Panc1 (cell line): ENCODE measurements around the gene ADD1.

Experiments used
- CTCF ChIP-seq: fragments of 450-650 bp; IDR thresholded peaks from 2 replicates; pipeline ENCODE4 v1.5.1; 2017; ENCODE audit warnings: mild to moderate bottlenecking
- POLR2AphosphoS5 ChIP-seq: IDR thresholded peaks from 2 replicates; pipeline ENCODE4 v1.6.1; 2012; ENCODE audit warnings: mild to moderate bottlenecking, low read depth, low read length, moderate library complexity
- REST ChIP-seq, 2 experiments: IDR thresholded peaks; 2 replicates each; pipeline ENCODE4 v1.6.1; 2011 to 2012; ENCODE audit warnings: low read depth in 2 of 2, control low read depth in 1 of 2, low read length in 1 of 2, mild to moderate bottlenecking in 1 of 2, moderate library complexity in 1 of 2; ENCODE audit not compliant: insufficient read depth in 1 of 2
- SIN3A ChIP-seq: IDR thresholded peaks from 2 replicates; pipeline ENCODE4 v1.6.1; 2012; ENCODE audit warnings: low read depth, mild to moderate bottlenecking, low read length, moderate library complexity, borderline replicate concordance; ENCODE audit not compliant: insufficient read depth

GRCh38 chr4:2968381-2968780 lies 124.7 kb downstream of the ADD1 start:
- TF ChIP-seq CTCF (no peak), REST (IDR thresholded peaks at IDR 0.05; ENCODE audit: insufficient read depth in 1 of 2, low read depth in 2 of 2, low read length in 1 of 2) (no peak), POLR2AphosphoS5 (no peak), SIN3A (no peak)
